Trophoblast cell (in vitro differentiated cells and primary cell): ENCODE results near the gene RALGDS.

Source experiments
- DNase-seq, 2 donors: peaks; one replicate each; pipeline ENCODE4 v3.0.0-alpha.2; 2016
- H2AFZ ChIP-seq: 2 replicates; pipeline ENCODE4 v1.6.1; 2013; ENCODE audit warnings: low read length, moderate library complexity, mild to moderate bottlenecking; ENCODE audit not compliant: insufficient read depth, poor library complexity
- H2AK5ac ChIP-seq: 2 replicates; pipeline ENCODE4 v1.6.1; 2013; ENCODE audit warnings: mild to moderate bottlenecking, low read length
- H2BK120ac ChIP-seq: 2 replicates; pipeline ENCODE4 v1.6.1; 2013; ENCODE audit warnings: low read length, mild to moderate bottlenecking, moderate library complexity; ENCODE audit not compliant: insufficient read depth, poor library complexity
- H2BK12ac ChIP-seq: 2 replicates; pipeline ENCODE4 v1.6.1; 2013; ENCODE audit warnings: mild to moderate bottlenecking, low read length, moderate library complexity
- H2BK5ac ChIP-seq: 2 replicates; pipeline ENCODE4 v1.6.1; 2013; ENCODE audit warnings: low read length, low read depth, moderate library complexity, mild to moderate bottlenecking; ENCODE audit not compliant: poor library complexity
- H3K14ac ChIP-seq: 2 replicates; pipeline ENCODE4 v1.6.1; 2013; ENCODE audit warnings: mild to moderate bottlenecking, low read length
- H3K18ac ChIP-seq: 2 replicates; pipeline ENCODE4 v1.6.1; 2013; ENCODE audit warnings: mild to moderate bottlenecking, low read length
- H3K23ac ChIP-seq: 2 replicates; pipeline ENCODE4 v1.6.1; 2013; ENCODE audit warnings: low read length
- H3K27ac ChIP-seq: 2 replicates; pipeline ENCODE4 v1.5.1; 2013; ENCODE audit warnings: low read depth, mild to moderate bottlenecking, inconsistent platforms, low read length, moderate library complexity
- H3K27me3 ChIP-seq: 2 replicates; pipeline ENCODE4 v1.6.1; 2013; ENCODE audit warnings: inconsistent platforms, mild to moderate bottlenecking, low read length, moderate library complexity; ENCODE audit not compliant: insufficient read depth
- H3K36me3 ChIP-seq, 2 experiments: 1 replicate in 1 of 2; 2 replicates in 1 of 2; pipeline ENCODE4 v1.6.1; 2013; ENCODE audit warnings: low read length in 2 of 2, mild to moderate bottlenecking in 2 of 2, moderate library complexity in 1 of 2; ENCODE audit not compliant: insufficient read depth in 2 of 2, control insufficient read depth in 1 of 2
- H3K4ac ChIP-seq: 2 replicates; pipeline ENCODE4 v1.6.1; 2013; ENCODE audit warnings: low read depth, mild to moderate bottlenecking, low read length, moderate library complexity
- H3K4me1 ChIP-seq, 2 experiments: 1 replicate in 1 of 2; 2 replicates in 1 of 2; pipeline ENCODE4 v1.6.1; 2013; ENCODE audit warnings: low read length in 2 of 2, mild to moderate bottlenecking in 2 of 2, moderate library complexity in 1 of 2; ENCODE audit not compliant: insufficient read depth in 2 of 2, control insufficient read depth in 1 of 2
- H3K4me2 ChIP-seq: 2 replicates; pipeline ENCODE4 v1.6.1; 2013; ENCODE audit warnings: inconsistent platforms, mild to moderate bottlenecking, low read length, moderate library complexity
- H3K4me3 ChIP-seq: 2 replicates; pipeline ENCODE4 v1.5.1; 2013; ENCODE audit warnings: mild to moderate bottlenecking, low read depth, low read length, inconsistent platforms
- H3K79me1 ChIP-seq: one replicate; pipeline ENCODE4 v1.6.1; 2013; ENCODE audit warnings: low read length
- H3K79me2 ChIP-seq: 2 replicates; pipeline ENCODE4 v1.6.1; 2013; ENCODE audit warnings: low read length, mild to moderate bottlenecking; ENCODE audit not compliant: control insufficient read depth, insufficient read depth, poor library complexity
- H3K9ac ChIP-seq: 2 replicates; pipeline ENCODE4 v1.6.1; 2013; ENCODE audit warnings: mild to moderate bottlenecking, low read length
- H3K9me3 ChIP-seq: 2 replicates; pipeline ENCODE4 v1.6.1; 2013; ENCODE audit warnings: low read depth, mild to moderate bottlenecking, control low read depth, inconsistent platforms, low read length; ENCODE audit not compliant: insufficient read depth
- H4K12ac ChIP-seq: 2 replicates; pipeline ENCODE4 v1.6.1; 2013; ENCODE audit warnings: low read depth, mild to moderate bottlenecking, low read length, moderate library complexity
- H4K8ac ChIP-seq: 2 replicates; pipeline ENCODE4 v1.6.1; 2013; ENCODE audit warnings: low read depth, mild to moderate bottlenecking, low read length, moderate library complexity
- H4K91ac ChIP-seq: one replicate; pipeline ENCODE4 v1.6.1; 2013; ENCODE audit warnings: low read depth, mild to moderate bottlenecking, low read length, moderate library complexity
- WGBS: extraction: QIAGEN DNeasy Blood & Tissue Kit; methylation state at CpG from one replicate; pipeline ENCODE4 v1.1.7; 2013; ENCODE audit warnings: missing lambda C conversion rate; ENCODE audit not compliant: insufficient read length, insufficient coverage; ENCODE audit errors: extremely low coverage; 5-methylcytosine and 5-hydroxymethylcytosine counted together

RALGDS gene

GRCh38 chr9:133122605-133122934 is 1.5 kb upstream of the RALGDS start:
- H3K27ac ChIP-seq = no peak overlapping the region
- H2AFZ ChIP-seq = no peak overlapping the region
- H3K14ac ChIP-seq = no peak overlapping the region
- no peak overlapping the region for H3K4me3 ChIP-seq
- H4K8ac ChIP-seq = no peak overlapping the region
- no peak overlapping the region for H3K9ac ChIP-seq
- H2BK12ac ChIP-seq = no peak overlapping the region
- no peak overlapping the region for H2AK5ac ChIP-seq
- H3K4me2 ChIP-seq = no peak overlapping the region
- H3K4ac ChIP-seq = no peak overlapping the region
- no CpG with 5 or more reads among the region's 4 CpGs for WGBS
- no peak for DNase-seq
- peaks cover 0 to 2% of the 10 kb centered on the region in 2 experiments for H3K36me3 ChIP-seq
- H4K91ac ChIP-seq = no peak overlapping the region
- H3K9me3 ChIP-seq = peaks cover 5% of the 10 kb centered on the region
- peaks cover 5% of the 10 kb centered on the region for H3K79me1 ChIP-seq
- no peak overlapping the region for H3K23ac ChIP-seq
- no peak overlapping the region for H2BK5ac ChIP-seq
- H2BK120ac ChIP-seq = no peak overlapping the region
- H3K4me1 ChIP-seq = peaks cover 28 to 29% of the 10 kb centered on the region in 2 experiments
- H3K79me2 ChIP-seq = peaks cover 6% of the 10 kb centered on the region
- H3K18ac ChIP-seq = no peak overlapping the region
- no peaks in the 10 kb centered on the region for H3K27me3 ChIP-seq
- H4K12ac ChIP-seq = no peak overlapping the region

- no peak overlapping the region for H3K14ac ChIP-seq
- H3K36me3 ChIP-seq = no peaks in the 10 kb centered on the region
- H3K4me3 ChIP-seq = no peak overlapping the region
- H3K79me2 ChIP-seq = peaks cover 6% of the 10 kb centered on the region
- no peak overlapping the region for H4K8ac ChIP-seq
- peaks cover 5% of the 10 kb centered on the region for H3K79me1 ChIP-seq
- H3K27me3 ChIP-seq = no peaks in the 10 kb centered on the region
- H3K27ac ChIP-seq = no peak overlapping the region
- H2AK5ac ChIP-seq = no peak overlapping the region
- no peak overlapping the region for H3K4ac ChIP-seq
- no peak overlapping the region for H4K12ac ChIP-seq
- no peak overlapping the region for H4K91ac ChIP-seq
- no peak overlapping the region for H3K23ac ChIP-seq
- peaks cover 25 to 26% of the 10 kb centered on the region in 2 experiments for H3K4me1 ChIP-seq
- DNase-seq = peak in 1 of 2 donors; percentile 22
- H3K4me2 ChIP-seq = no peak overlapping the region
- WGBS = no CpG with 5 or more reads among the region's 8 CpGs
- no peak overlapping the region for H3K9ac ChIP-seq
- no peak overlapping the region for H3K18ac ChIP-seq
- H2BK120ac ChIP-seq = no peak overlapping the region
- H3K9me3 ChIP-seq = peaks cover 5% of the 10 kb centered on the region
- no peak overlapping the region for H2BK12ac ChIP-seq
- no peak overlapping the region for H2AFZ ChIP-seq
- no peak overlapping the region for H2BK5ac ChIP-seq
These were observed 993 bp upstream of the RALGDS start for GRCh38 chr9:133121915-133122550.

- WGBS = no CpG with 5 or more reads among the region's 66 CpGs
- Histone ChIP-seq H3K27me3 (no peaks in the 10 kb centered on the region), H3K27ac (no peak overlapping the region), H2BK120ac (peak overlapping the region; percentile 57), H4K91ac (peak overlapping the region; percentile 48), H3K4me3 (peak overlapping the region; percentile 79), H4K12ac (peak overlapping the region; percentile 40), H2AFZ (peak overlapping the region; percentile 73), H3K14ac (peak overlapping the region; percentile 84), H3K4me1 (peaks cover 22 to 27% of the 10 kb centered on the region in 2 experiments), H3K4ac (peak overlapping the region; percentile 37), H3K79me1 (peaks cover 5% of the 10 kb centered on the region), H3K9me3 (peaks cover 5% of the 10 kb centered on the region), H3K36me3 (no peaks in the 10 kb centered on the region), H3K23ac (no peak overlapping the region), H4K8ac (peak overlapping the region; percentile 76), H3K79me2 (peaks cover 6% of the 10 kb centered on the region), H3K4me2 (peak overlapping the region; percentile 95), H2BK5ac (peak overlapping the region; percentile 12), H2AK5ac (peak overlapping the region; percentile 50), H3K9ac (peak overlapping the region; percentile 69), H3K18ac (peak overlapping the region; percentile 71), H2BK12ac (no peak overlapping the region)
- peak in 1 of 2 donors; percentile 56 for DNase-seq
These were observed 391 bp downstream of the RALGDS start for GRCh38 chr9:133120501-133121197.

GRCh38 chr9:133119846-133120500 is 1.1 kb downstream of the RALGDS start:
- Histone ChIP-seq H4K8ac (no peak overlapping the region), H3K27ac (no peak overlapping the region), H3K36me3 (no peaks in the 10 kb centered on the region), H3K79me2 (peaks cover 6% of the 10 kb centered on the region), H4K91ac (no peak overlapping the region), H2BK120ac (no peak overlapping the region), H3K4me2 (peak overlapping the region; percentile 95), H3K4me3 (peak overlapping the region; percentile 79), H3K23ac (no peak overlapping the region), H3K27me3 (no peaks in the 10 kb centered on the region), H3K79me1 (peaks cover 5% of the 10 kb centered on the region), H2AK5ac (no peak overlapping the region), H3K4me1 (peaks cover 27% of the 10 kb centered on the region in 2 experiments), H3K9ac (no peak overlapping the region), H2BK5ac (no peak overlapping the region), H3K9me3 (peaks cover 5% of the 10 kb centered on the region), H2BK12ac (no peak overlapping the region), H3K4ac (no peak overlapping the region), H4K12ac (no peak overlapping the region), H2AFZ (no peak overlapping the region), H3K18ac (no peak overlapping the region), H3K14ac (no peak overlapping the region)
- no CpG with 5 or more reads among the region's 21 CpGs for WGBS
- no peak for DNase-seq
